OCI-LY7 (cell line): ENCODE results near the gene LZTS2.

Experiments
- EZH2phosphoT487 ChIP-seq: fragments of 200-600 bp; sonication (generic); IDR thresholded peaks from 2 replicates; pipeline ENCODE4 v1.6.1; 2018; ENCODE audit warnings: low read depth, borderline replicate concordance, mild to moderate bottlenecking, mixed run types, antibody characterized with exemption, low read length, moderate library complexity, mixed read lengths
- TF ChIP-seq, protein P1 (sequence below): fragments of 200-600 bp; sonication (generic); conservative IDR thresholded peaks from 2 replicates; pipeline ENCODE4 v1.5.1; 2014; ENCODE audit warnings: mild to moderate bottlenecking, antibody characterized with exemption, low read length, moderate library complexity, mixed read lengths

DNA sequence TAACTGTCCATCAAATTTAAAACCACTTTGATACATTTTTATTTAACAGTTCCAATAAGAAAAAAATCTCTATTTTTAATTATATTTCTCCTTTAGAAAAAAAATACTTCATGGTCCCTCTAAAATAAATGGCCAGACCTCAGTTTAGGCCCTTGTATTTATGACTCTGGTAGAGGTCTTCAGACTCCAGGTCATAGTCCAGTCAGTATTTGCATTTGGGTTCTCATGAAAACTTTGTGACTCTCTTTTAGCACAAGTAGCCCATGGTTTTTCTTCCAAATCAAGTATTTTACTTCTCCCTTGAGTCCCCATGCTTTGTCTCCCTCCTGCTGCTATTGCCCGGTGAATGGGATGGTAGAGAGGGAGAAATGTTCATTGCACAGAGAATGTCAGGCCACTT, 35.8 kb upstream of the LZTS2 start:
- TF ChIP-seq, protein P1, sequence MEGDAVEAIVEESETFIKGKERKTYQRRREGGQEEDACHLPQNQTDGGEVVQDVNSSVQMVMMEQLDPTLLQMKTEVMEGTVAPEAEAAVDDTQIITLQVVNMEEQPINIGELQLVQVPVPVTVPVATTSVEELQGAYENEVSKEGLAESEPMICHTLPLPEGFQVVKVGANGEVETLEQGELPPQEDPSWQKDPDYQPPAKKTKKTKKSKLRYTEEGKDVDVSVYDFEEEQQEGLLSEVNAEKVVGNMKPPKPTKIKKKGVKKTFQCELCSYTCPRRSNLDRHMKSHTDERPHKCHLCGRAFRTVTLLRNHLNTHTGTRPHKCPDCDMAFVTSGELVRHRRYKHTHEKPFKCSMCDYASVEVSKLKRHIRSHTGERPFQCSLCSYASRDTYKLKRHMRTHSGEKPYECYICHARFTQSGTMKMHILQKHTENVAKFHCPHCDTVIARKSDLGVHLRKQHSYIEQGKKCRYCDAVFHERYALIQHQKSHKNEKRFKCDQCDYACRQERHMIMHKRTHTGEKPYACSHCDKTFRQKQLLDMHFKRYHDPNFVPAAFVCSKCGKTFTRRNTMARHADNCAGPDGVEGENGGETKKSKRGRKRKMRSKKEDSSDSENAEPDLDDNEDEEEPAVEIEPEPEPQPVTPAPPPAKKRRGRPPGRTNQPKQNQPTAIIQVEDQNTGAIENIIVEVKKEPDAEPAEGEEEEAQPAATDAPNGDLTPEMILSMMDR: no peak
- TF ChIP-seq EZH2phosphoT487: no peak
